Panc1 (cell line): ENCODE measurements around the gene RAB39A.

Source experiments
- POLR2AphosphoS5 ChIP-seq: IDR thresholded peaks from 2 replicates; pipeline ENCODE4 v1.6.1; 2012; ENCODE audit warnings: mild to moderate bottlenecking, low read depth, low read length, moderate library complexity
- SIN3A ChIP-seq: IDR thresholded peaks from 2 replicates; pipeline ENCODE4 v1.6.1; 2012; ENCODE audit warnings: low read depth, mild to moderate bottlenecking, low read length, moderate library complexity, borderline replicate concordance; ENCODE audit not compliant: insufficient read depth
- TCF7L2 ChIP-seq: IDR thresholded peaks from 2 replicates; pipeline ENCODE4 v1.6.1; 2011; ENCODE audit warnings: mild to moderate bottlenecking, low read depth, low read length, inconsistent platforms
- TF ChIP-seq, protein P1 (sequence below): fragments of 450-650 bp; IDR thresholded peaks from 2 replicates; pipeline ENCODE4 v1.5.1; 2017; ENCODE audit warnings: mild to moderate bottlenecking

- TF ChIP-seq, protein P1, sequence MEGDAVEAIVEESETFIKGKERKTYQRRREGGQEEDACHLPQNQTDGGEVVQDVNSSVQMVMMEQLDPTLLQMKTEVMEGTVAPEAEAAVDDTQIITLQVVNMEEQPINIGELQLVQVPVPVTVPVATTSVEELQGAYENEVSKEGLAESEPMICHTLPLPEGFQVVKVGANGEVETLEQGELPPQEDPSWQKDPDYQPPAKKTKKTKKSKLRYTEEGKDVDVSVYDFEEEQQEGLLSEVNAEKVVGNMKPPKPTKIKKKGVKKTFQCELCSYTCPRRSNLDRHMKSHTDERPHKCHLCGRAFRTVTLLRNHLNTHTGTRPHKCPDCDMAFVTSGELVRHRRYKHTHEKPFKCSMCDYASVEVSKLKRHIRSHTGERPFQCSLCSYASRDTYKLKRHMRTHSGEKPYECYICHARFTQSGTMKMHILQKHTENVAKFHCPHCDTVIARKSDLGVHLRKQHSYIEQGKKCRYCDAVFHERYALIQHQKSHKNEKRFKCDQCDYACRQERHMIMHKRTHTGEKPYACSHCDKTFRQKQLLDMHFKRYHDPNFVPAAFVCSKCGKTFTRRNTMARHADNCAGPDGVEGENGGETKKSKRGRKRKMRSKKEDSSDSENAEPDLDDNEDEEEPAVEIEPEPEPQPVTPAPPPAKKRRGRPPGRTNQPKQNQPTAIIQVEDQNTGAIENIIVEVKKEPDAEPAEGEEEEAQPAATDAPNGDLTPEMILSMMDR = no peak
- TF ChIP-seq TCF7L2 = no peak
- no peak for TF ChIP-seq SIN3A
- TF ChIP-seq POLR2AphosphoS5 = no peak
These were observed 19.7 kb downstream of the RAB39A start for GRCh38 chr11:107947904-107948303.
